DND-41 (cell line): Measurements from ENCODE around the gene SMIM35.

Experiments used
- ATAC-seq: fragments of 200-7000 bp; cut with Tn5 transposase; 3 replicates; pipeline ENCODE4 v1.9.1; 2021; ENCODE audit warnings: low read depth; ENCODE audit not compliant: insufficient read depth
- DNase-seq: peaks from one replicate; pipeline ENCODE4 v3.0.0-alpha.2; 2020
- H2AFZ ChIP-seq: 2 replicates; pipeline ENCODE4 v1.6.0; 2012; ENCODE audit warnings: low read depth, low read length
- H3K27ac ChIP-seq: 2 replicates; pipeline ENCODE4 v1.5.1; 2012; ENCODE audit warnings: low read length, inconsistent platforms
- H3K27me3 ChIP-seq: fragments of 200-600 bp; sonication (generic); 2 replicates; pipeline ENCODE4 v1.6.0; 2012; ENCODE audit warnings: low read length, mild to moderate bottlenecking, inconsistent platforms; ENCODE audit not compliant: insufficient read depth, poor library complexity
- H3K36me3 ChIP-seq: 2 replicates; pipeline ENCODE4 v1.5.1; 2012; ENCODE audit warnings: low read length, inconsistent platforms; ENCODE audit not compliant: insufficient read depth
- H3K4me1 ChIP-seq: 2 replicates; pipeline ENCODE4 v1.5.1; 2012; ENCODE audit warnings: mild to moderate bottlenecking, low read length; ENCODE audit not compliant: insufficient read depth
- H3K4me2 ChIP-seq: 2 replicates; pipeline ENCODE4 v1.6.0; 2012; ENCODE audit warnings: mild to moderate bottlenecking, moderate library complexity, low read length, inconsistent platforms; ENCODE audit not compliant: insufficient read depth
- H3K4me3 ChIP-seq, 2 experiments: fragments of 200-600 bp in 1 of 2; shearing (Covaris generic) in 1 of 2; 2 replicates each; pipeline ENCODE4 v1.5.1; 2012 to 2016; ENCODE audit warnings: inconsistent platforms in 2 of 2, low read length in 2 of 2, mild to moderate bottlenecking in 2 of 2, low read depth in 1 of 2, moderate library complexity in 1 of 2
- H3K79me2 ChIP-seq: 2 replicates; pipeline ENCODE4 v1.6.0; 2012; ENCODE audit warnings: low read length, inconsistent platforms; ENCODE audit not compliant: insufficient read depth
- H3K9ac ChIP-seq: 2 replicates; pipeline ENCODE4 v1.6.0; 2012; ENCODE audit warnings: low read depth, mild to moderate bottlenecking, inconsistent platforms, low read length, moderate library complexity
- H3K9me3 ChIP-seq: 2 replicates; pipeline ENCODE4 v1.5.1; 2012; ENCODE audit warnings: low read length, moderate library complexity, mild to moderate bottlenecking, inconsistent platforms; ENCODE audit not compliant: insufficient read depth, severe bottlenecking
- H4K20me1 ChIP-seq: 2 replicates; pipeline ENCODE4 v1.6.0; 2012; ENCODE audit warnings: low read length; ENCODE audit not compliant: insufficient read depth
- CTCF ChIP-seq: IDR thresholded peaks from 2 replicates; pipeline ENCODE4 v1.5.1; 2012; ENCODE audit warnings: borderline replicate concordance, low read length, moderate library complexity, mild to moderate bottlenecking; ENCODE audit not compliant: poor library complexity, severe bottlenecking; ENCODE audit errors: extremely low read depth
- EZH2 ChIP-seq: IDR thresholded peaks from 3 replicates; pipeline ENCODE4 v1.6.1; 2012; ENCODE audit warnings: borderline replicate concordance, low read depth, mild to moderate bottlenecking, moderate library complexity, low read length, inconsistent platforms; ENCODE audit not compliant: severe bottlenecking

SMIM35 gene

GRCh38 chr11:118068945-118069612, 17.7 kb downstream of the SMIM35 start:
- no peak for TF ChIP-seq EZH2
- TF ChIP-seq CTCF: no peak
- ATAC-seq: no peak
- no peaks in the 10 kb centered on the region for H3K4me1 ChIP-seq

GRCh38 chr11:118068206-118068944, 18.4 kb downstream of the SMIM35 start:
- DNase-seq: no peak
- Histone ChIP-seq H3K4me2 (no peak overlapping the region), H3K9ac (no peak overlapping the region), H3K79me2 (no peaks in the 10 kb centered on the region), H3K36me3 (no peaks in the 10 kb centered on the region), H3K9me3 (no peaks in the 10 kb centered on the region), H4K20me1 (no peaks in the 10 kb centered on the region), H2AFZ (no peak overlapping the region), H3K4me3 (no peak overlapping the region), H3K4me1 (no peaks in the 10 kb centered on the region), H3K27ac (no peak overlapping the region), H3K27me3 (peaks cover 5% of the 10 kb centered on the region)
- ATAC-seq: no peak
- TF ChIP-seq EZH2 (no peak), CTCF (peak; percentile 3)

More at GRCh38 chr11:118068945-118069612, 17.7 kb downstream of the SMIM35 start:
- H3K79me2 ChIP-seq: no peaks in the 10 kb centered on the region
- no peaks in the 10 kb centered on the region for H3K9me3 ChIP-seq
- no peak overlapping the region for H3K4me3 ChIP-seq
- DNase-seq: no peak
- H3K27ac ChIP-seq: no peak overlapping the region
- H2AFZ ChIP-seq: no peak overlapping the region
- H4K20me1 ChIP-seq: no peaks in the 10 kb centered on the region
- no peak overlapping the region for H3K4me2 ChIP-seq
- H3K27me3 ChIP-seq: peaks cover 5% of the 10 kb centered on the region
- H3K36me3 ChIP-seq: no peaks in the 10 kb centered on the region
- no peak overlapping the region for H3K9ac ChIP-seq

GRCh38 chr11:118067006-118067405, 19.8 kb downstream of the SMIM35 start:
- DNase-seq: no peak
- Histone ChIP-seq H3K4me3 (no peak overlapping the region), H4K20me1 (no peaks in the 10 kb centered on the region), H3K4me1 (no peaks in the 10 kb centered on the region), H3K27me3 (peaks cover 5% of the 10 kb centered on the region), H3K27ac (no peak overlapping the region), H2AFZ (no peak overlapping the region), H3K79me2 (no peaks in the 10 kb centered on the region), H3K9ac (no peak overlapping the region), H3K4me2 (no peak overlapping the region), H3K9me3 (no peaks in the 10 kb centered on the region), H3K36me3 (no peaks in the 10 kb centered on the region)
- TF ChIP-seq EZH2: no peak
- no peak for TF ChIP-seq CTCF
- ATAC-seq: no peak
